HG02970 (cell line): ENCODE measurements around the gene PLPP3.

ENCODE experiments used
- ATAC-seq: cut with Tn5 transposase; IDR thresholded peaks from one replicate; pipeline ENCODE4 v1.9.1; 2021; ENCODE audit warnings: mild to moderate bottlenecking, moderate library complexity, moderate number of reproducible peaks; ENCODE audit not compliant: unreplicated experiment, low FRiP score

Gene PLPP3

GRCh38 chr1:56472860-56473259 lies 106.5 kb downstream of the PLPP3 start:
- ATAC-seq = peak; percentile 55

- no peak for ATAC-seq
These were observed 109.6 kb downstream of the PLPP3 start for GRCh38 chr1:56469640-56470371.

DNA sequence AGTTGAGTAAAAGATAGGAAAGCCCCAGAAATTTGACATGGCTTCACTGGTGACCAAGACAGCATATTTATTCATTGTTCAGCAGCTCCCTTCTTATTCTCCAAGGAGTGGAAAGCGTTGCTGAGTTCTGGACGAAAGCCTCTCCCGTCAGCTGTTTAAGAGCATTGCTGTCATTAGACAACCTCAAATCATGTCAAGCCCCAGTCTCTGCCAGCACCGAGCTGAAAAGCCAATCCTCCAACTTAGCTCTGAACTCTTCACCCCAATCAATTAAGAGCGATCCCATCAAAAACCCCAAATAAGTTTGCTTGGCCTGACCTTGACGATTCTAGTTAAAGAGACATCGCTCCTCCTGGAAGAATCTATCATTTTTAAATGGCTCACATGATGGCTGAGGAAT lies 110.8 kb downstream of the PLPP3 start:
- no peak for ATAC-seq

- no peak for ATAC-seq
These were observed 112.8 kb downstream of the PLPP3 start for GRCh38 chr1:56466538-56466937.

GRCh38 chr1:56464294-56464693 lies 115.1 kb downstream of the PLPP3 start:
- ATAC-seq = no peak

- ATAC-seq = no peak
These were observed 116.0 kb downstream of the PLPP3 start for GRCh38 chr1:56463376-56463775.

- ATAC-seq = no peak
These were observed 117.2 kb downstream of the PLPP3 start for GRCh38 chr1:56462209-56462608.

GRCh38 chr1:56461158-56462127 lies 117.9 kb downstream of the PLPP3 start:
- ATAC-seq = no peak

- no peak for ATAC-seq
These were observed 120.1 kb downstream of the PLPP3 start for GRCh38 chr1:56459260-56459659.

DNA sequence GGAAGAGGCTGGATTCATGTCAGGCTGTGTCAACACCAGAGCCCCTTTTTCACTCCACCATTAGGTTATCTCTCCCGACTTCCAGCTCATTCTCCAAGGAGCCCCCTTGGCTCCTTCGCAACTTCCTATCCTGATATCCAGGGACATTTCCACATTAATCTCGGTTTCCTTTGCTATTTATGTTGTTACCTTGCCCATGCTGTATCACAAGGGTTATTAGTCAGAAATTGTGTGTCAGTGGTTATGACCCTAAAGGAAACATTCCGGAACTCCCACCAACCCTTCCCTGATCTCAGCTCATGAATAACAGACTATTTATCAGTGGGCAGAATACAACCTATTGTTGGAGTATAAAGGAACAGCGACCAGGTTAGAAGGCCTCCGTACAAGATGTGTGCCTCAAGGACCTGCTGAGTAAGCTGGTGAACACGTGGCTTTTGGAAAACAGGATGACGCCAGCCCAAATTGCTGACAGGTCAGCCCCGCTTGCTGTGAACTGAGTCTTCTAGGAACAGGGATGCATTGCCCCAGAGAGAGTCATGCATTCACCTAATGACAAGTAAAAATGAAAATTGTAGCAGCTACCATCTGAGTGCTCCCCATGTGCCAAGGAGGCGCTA lies 121.5 kb downstream of the PLPP3 start:
- no peak for ATAC-seq

DNA sequence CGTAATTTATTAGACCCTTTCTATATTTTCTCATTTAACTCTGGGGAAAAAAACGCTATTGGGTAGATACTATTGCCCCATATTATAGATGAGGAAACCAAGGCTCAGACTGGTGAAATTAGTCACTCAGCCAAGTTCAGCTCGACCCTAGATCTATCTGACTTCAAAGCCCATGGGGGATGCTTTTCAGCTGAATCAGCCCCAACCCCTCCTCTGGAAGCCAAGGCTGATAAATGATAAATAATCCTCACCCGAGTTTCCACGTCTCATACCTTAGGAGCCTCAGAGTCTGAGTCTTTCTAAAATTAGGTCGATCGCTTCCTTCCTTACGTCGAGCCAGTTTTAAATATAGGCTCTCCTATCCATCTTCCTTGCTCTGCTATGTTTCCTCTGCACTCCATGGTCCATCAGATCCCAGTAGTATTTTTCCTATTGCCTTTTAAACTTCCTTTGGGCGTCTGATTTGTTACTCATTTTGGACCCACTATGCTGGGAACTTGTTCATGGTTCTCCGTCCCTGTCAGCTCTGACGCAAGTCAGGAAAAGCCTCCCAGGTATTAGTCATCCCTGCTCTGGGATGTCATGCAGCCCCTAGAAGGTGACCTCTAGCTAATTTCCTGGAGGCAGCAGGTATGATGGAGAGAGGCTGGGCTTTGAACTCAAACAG lies 122.8 kb downstream of the PLPP3 start:
- ATAC-seq = no peak

DNA sequence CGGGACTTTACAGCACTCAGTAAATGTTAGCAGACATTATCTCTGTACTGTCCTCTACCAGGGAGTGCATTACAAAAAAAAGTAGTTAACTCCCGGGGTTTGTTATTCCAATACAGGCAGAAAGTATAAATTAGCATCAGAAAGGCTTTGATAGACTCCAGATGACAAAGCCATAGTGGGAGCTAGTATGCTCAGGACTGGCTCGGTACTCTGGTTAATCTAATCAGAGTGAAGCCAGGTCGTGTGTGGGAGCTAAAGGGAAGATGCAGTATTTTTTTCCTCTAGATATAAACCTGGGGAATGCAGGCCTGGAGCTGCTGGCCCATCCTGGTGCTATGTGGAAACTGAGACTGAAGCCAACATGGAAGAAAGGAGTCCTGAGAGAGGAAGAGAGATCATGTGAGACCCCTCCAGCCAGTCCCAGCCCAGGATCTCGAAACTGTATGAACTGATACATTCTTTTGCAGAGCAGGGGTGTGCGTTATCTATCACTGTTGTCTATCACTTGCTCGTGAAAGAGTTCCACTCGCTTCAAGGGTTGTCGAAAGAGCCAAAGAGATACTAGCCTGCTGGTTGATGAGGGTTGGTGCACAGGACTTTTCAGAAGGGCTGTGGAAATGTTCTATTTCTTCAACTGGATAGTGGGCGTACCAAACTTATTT lies 125.8 kb downstream of the PLPP3 start:
- no peak for ATAC-seq

- ATAC-seq = no peak
These were observed 126.3 kb downstream of the PLPP3 start for GRCh38 chr1:56453016-56453415.

GRCh38 chr1:56452027-56453011 lies 127.0 kb downstream of the PLPP3 start:
- no peak for ATAC-seq

DNA sequence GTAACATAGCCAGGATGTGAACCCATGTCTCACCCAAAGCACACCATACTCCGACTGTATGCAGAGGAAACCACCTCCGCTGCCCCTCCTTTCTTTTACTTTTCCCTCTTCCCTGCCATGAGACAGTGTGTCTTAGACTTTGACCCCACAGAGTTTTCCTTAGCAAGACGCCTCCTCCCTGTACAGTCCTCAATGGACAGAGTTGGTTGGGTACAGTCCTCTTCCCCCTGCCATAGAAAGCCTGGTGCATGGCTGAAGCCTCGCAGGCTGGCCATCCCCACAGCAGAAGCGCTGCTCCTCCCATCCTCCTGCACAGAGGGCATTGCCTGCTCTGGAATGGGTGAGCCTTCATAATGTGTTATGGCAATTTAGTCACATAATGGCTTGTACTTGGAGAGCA lies 127.9 kb downstream of the PLPP3 start:
- no peak for ATAC-seq

- ATAC-seq = no peak
These were observed 129.2 kb downstream of the PLPP3 start for GRCh38 chr1:56450004-56450666.

- ATAC-seq = no peak
These were observed 130.6 kb downstream of the PLPP3 start for GRCh38 chr1:56448529-56449300.

GRCh38 chr1:56447823-56448222 lies 131.5 kb downstream of the PLPP3 start:
- no peak for ATAC-seq
